ENCODE results near the gene GTF2H4. TPM values are rescaled to one million over a fixed set of nuclear protein-coding genes. Genes with fewer than 3 reads are reported as not detected.

GTF2H4 gene
- total RNA-seq, 1 experiment from 2014 or later, result 43.9 TPM

- Histone ChIP-seq H3K27me3 (ENCODE audit: insufficient read depth, low read depth) (no peaks in the 10 kb centered on the region), H2AFZ (no peak overlapping the region), H3K36me3 (ENCODE audit: low read depth) (peaks cover 42% of the 10 kb centered on the region), H3K4me1 (replicated peaks; ENCODE audit: insufficient read depth) (peaks cover 12% of the 10 kb centered on the region), H3K4me3 (no peak overlapping the region), H3K79me2 (ENCODE audit: low read depth) (peaks cover 34% of the 10 kb centered on the region), H3K9me3 (ENCODE audit: insufficient read depth, low read depth) (no peaks in the 10 kb centered on the region), H3K27ac (no peak overlapping the region), H3K9me2 (ENCODE audit: insufficient read depth) (no peaks in the 10 kb centered on the region), H3F3A (ENCODE audit: insufficient read depth, low read depth) (peaks cover 5% of the 10 kb centered on the region; the same call in 1 of the 2 replicates), H4K20me1 (ENCODE audit: insufficient read depth) (peaks cover 38% of the 10 kb centered on the region), H3K4me2 (no peak overlapping the region)
- no peak for DNase-seq
- POLR2A ChIA-PET (ENCODE audit: unreplicated experiment), result no interaction called here
- no peak for TF ChIP-seq CTCF (conservative IDR thresholded peaks at IDR 0.05)
- no peak for TF ChIP-seq EZH2 (IDR thresholded peaks at IDR 0.05; ENCODE audit: low read depth)
- CTCF ChIA-PET, result no interaction called here
- intact Hi-C loops (cut with micrococcal nuclease; ENCODE audit: unreplicated experiment), result no loop called here
- BruUV-seq (replicated peaks), result no TSS peak
These were observed 16.0 kb upstream of the GTF2H4 start for GRCh38 chr6:30891816-30892538.

- Histone ChIP-seq H3K4me1 (replicated peaks; ENCODE audit: insufficient read depth) (peaks cover 1% of the 10 kb centered on the region; the same call in 1 of the 2 replicates), H3K27ac (no peak overlapping the region), H3K9me2 (ENCODE audit: insufficient read depth) (no peaks in the 10 kb centered on the region), H2AFZ (no peak overlapping the region), H3K4me2 (no peak overlapping the region), H3K4me3 (no peak overlapping the region), H3K27me3 (ENCODE audit: insufficient read depth, low read depth) (no peaks in the 10 kb centered on the region), H3F3A (ENCODE audit: insufficient read depth, low read depth) (peaks cover 9% of the 10 kb centered on the region), H3K9me3 (ENCODE audit: insufficient read depth, low read depth) (no peaks in the 10 kb centered on the region), H3K36me3 (ENCODE audit: low read depth) (peaks cover 38% of the 10 kb centered on the region), H3K79me2 (ENCODE audit: low read depth) (peaks cover 23% of the 10 kb centered on the region), H4K20me1 (ENCODE audit: insufficient read depth) (peaks cover 27% of the 10 kb centered on the region)
- TF ChIP-seq EZH2 (IDR thresholded peaks at IDR 0.05; ENCODE audit: low read depth) (no peak), CTCF (conservative IDR thresholded peaks at IDR 0.05) (no peak)
- ChIA-PET CTCF (no interaction called here), POLR2A (ENCODE audit: unreplicated experiment) (no interaction called here)
- intact Hi-C loops (cut with micrococcal nuclease; ENCODE audit: unreplicated experiment), result no loop called here
- no peak for DNase-seq
- no TSS peak for BruUV-seq (replicated peaks)
These were observed 14.9 kb upstream of the GTF2H4 start for GRCh38 chr6:30893001-30893591.

GRCh38 chr6:30893666-30894065, 14.3 kb upstream of the GTF2H4 start:
- Histone ChIP-seq H3K9me3 (ENCODE audit: insufficient read depth, low read depth) (no peaks in the 10 kb centered on the region), H3K4me1 (replicated peaks; ENCODE audit: insufficient read depth) (no peaks in the 10 kb centered on the region), H3K9me2 (ENCODE audit: insufficient read depth) (no peaks in the 10 kb centered on the region), H4K20me1 (ENCODE audit: insufficient read depth) (peaks cover 21% of the 10 kb centered on the region), H3K27ac (no peak overlapping the region), H3K4me2 (no peak overlapping the region), H3K4me3 (no peak overlapping the region), H3K27me3 (ENCODE audit: insufficient read depth, low read depth) (no peaks in the 10 kb centered on the region), H3K79me2 (ENCODE audit: low read depth) (peaks cover 17% of the 10 kb centered on the region), H3F3A (ENCODE audit: insufficient read depth, low read depth) (peaks cover 13% of the 10 kb centered on the region), H2AFZ (no peak overlapping the region), H3K36me3 (ENCODE audit: low read depth) (peaks cover 38% of the 10 kb centered on the region)
- CTCF ChIA-PET, result no interaction called here
- TF ChIP-seq CTCF (conservative IDR thresholded peaks at IDR 0.05), result no peak
- no peak for TF ChIP-seq EZH2 (IDR thresholded peaks at IDR 0.05; ENCODE audit: low read depth)
- POLR2A ChIA-PET (ENCODE audit: unreplicated experiment), result no interaction called here
- no peak for DNase-seq
- BruUV-seq (replicated peaks), result no TSS peak
- intact Hi-C loops (cut with micrococcal nuclease; ENCODE audit: unreplicated experiment), result no loop called here

All from PC-9 (cell line).